GM13977 (cell line): ENCODE results near the gene GALNT7.

Experiments
- DNase-seq: peaks from one replicate; pipeline ENCODE4 v3.0.0; 2012; ENCODE audit warnings: low spot score
- CTCF ChIP-seq: IDR thresholded peaks from 2 replicates; pipeline ENCODE4 v1.5.1; 2012; ENCODE audit warnings: mild to moderate bottlenecking, control low read depth; ENCODE audit not compliant: insufficient read depth; ENCODE audit errors: extremely low read depth, missing control alignments
- in situ Hi-C: fragments of 300-500 bp; cut with MboI; formaldehyde crosslinking; loops from one replicate; pipeline ENCODE4 v1.12.0; 2022; ENCODE audit warnings: low sequenced_read_pairs, low pct_unique_long_range_greater_than_20kb, mixed read lengths, inconsistent platforms; ENCODE audit not compliant: unreplicated experiment

Gene GALNT7

GRCh38 chr4:173357939-173358338, 189.3 kb downstream of the GALNT7 start:
- no peak for DNase-seq
- in situ Hi-C loops, result no loop called here
- TF ChIP-seq CTCF, result no peak

- DNase-seq, result no peak
- no peak for TF ChIP-seq CTCF
- in situ Hi-C loops, result no loop called here
Measured at GRCh38 chr4:173360587-173361221, 192.1 kb downstream of the GALNT7 start.

- no peak for DNase-seq
- in situ Hi-C loops, result no loop called here
- TF ChIP-seq CTCF, result no peak
Measured at GRCh38 chr4:173362666-173363065, 194.1 kb downstream of the GALNT7 start.

GRCh38 chr4:173365359-173365996, 196.9 kb downstream of the GALNT7 start:
- no peak for TF ChIP-seq CTCF
- in situ Hi-C loops, result no loop called here
- DNase-seq, result no peak

GRCh38 chr4:173367285-173367684, 198.7 kb downstream of the GALNT7 start:
- in situ Hi-C loops, result no loop called here
- TF ChIP-seq CTCF, result no peak
- DNase-seq, result peak; percentile 25

- in situ Hi-C loops, result no loop called here
- TF ChIP-seq CTCF, result no peak
- DNase-seq, result no peak
Measured at GRCh38 chr4:173367946-173368345, 199.3 kb downstream of the GALNT7 start.

GRCh38 chr4:173370130-173370476, 201.5 kb downstream of the GALNT7 start:
- in situ Hi-C loops, result no loop called here
- peak; percentile 47 for DNase-seq
- TF ChIP-seq CTCF, result no peak
